ENCODE measurements around the gene SUSD6.

- TF ChIP-seq CTCF (IDR thresholded peaks at IDR 0.05) = no peak
- no peak for TF ChIP-seq EP300 (IDR thresholded peaks at IDR 0.05)
- TF ChIP-seq POLR2A (IDR thresholded peaks at IDR 0.05; ENCODE audit: low read length) = no peak
- TF ChIP-seq BCL3 (IDR thresholded peaks at IDR 0.05) = no peak
- no peak for TF ChIP-seq MYC (IDR thresholded peaks at IDR 0.05; ENCODE audit: borderline replicate concordance, low read length)
These were observed 116.5 kb downstream of the SUSD6 start for GRCh38 chr14:69727860-69728259.
